GM18498 (cell line): ENCODE data around the gene NRSN2.
"Not testable (repeated sequence)": the region's sequence is repeated elsewhere in the genome, so short reads cannot be mapped to it uniquely, and the experiment has no call there.

Source experiments
- ATAC-seq: cut with Tn5 transposase; IDR thresholded peaks from one replicate; pipeline ENCODE4 v1.9.1; 2021; ENCODE audit warnings: mild to moderate bottlenecking, moderate library complexity; ENCODE audit not compliant: unreplicated experiment

Gene NRSN2

DNA sequence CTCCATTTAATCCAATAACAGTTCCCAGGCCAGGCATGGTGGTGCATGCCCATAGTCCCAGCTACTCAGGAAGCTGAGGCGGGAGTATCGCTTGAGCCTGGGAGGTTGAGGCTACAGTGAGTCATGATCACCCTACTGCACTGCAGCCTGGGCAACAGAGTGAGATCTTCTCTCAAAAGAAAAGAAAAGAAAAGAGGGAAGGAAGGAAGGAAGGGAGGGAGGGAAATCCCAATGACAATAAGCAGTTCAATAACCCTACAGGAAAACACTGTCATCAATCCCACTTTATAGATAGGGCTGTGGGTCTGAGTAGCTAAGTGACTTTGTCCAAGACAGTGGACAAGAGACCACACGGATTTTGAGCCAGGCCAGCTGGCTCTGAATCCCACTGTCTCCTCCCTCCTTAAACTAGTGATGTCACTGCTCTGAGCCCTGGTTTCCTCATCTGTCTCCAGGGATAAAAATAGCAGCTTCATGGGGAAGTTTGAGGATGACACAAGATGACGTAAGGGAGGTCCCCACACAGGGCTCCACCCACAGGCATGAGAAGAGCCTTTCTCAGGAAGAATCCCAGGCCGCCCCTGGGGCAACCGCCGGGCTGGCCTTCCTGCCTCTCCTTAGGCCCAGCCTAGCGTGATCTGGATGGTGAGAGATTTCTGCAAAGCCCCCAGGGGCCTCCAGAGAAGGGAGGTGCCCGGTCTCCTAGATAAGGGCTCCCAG, 26.4 kb downstream of the NRSN2 start:
- ATAC-seq, result no peak

DNA sequence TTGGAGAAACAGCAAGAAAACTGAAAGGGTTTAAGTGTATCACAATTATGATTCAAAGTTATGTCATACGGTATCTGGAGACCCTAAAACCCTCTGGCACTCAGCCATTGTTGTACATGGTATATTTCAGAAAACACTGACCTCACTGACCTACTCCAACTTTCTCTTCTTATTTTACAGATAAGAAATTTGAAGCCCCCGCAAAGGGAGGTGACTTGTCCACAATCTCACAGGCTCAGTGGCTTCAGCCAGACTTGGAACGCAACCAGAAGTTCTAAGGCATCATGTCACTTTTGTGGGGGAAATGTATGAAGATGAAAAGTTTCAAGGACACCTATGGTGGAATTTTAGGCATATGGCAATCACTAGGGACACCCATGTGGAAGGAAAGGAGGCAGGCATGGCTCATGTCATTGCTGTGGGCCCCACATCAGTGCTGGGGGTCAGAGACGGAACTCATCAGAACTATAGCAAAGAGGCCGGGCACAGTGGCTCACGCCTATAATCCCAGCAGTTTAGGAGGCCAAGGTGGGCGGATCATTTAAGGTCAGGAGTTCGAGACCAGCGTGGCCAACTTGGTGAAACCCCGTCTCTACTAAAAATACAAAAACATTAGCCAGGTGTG, 28.5 kb downstream of the NRSN2 start:
- no peak for ATAC-seq

DNA sequence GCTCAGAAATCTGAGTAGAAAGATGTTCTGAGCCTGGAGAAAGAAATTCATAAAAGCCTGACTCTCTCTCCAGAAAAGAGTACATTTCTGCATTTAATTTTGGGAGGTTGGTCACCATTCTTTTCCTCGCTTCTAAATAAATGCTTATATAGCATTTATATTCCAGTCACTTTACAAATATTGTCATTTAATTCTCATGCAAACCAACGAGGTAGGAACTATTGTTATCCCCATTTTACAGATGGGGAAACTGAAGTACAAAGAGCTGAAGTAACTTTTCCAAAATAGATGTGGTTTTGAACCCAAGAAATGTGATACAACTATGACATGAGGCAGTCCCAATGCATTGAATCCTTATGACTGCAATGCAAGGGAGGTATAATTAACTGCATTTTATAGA, 29.2 kb downstream of the NRSN2 start:
- ATAC-seq, result no peak

DNA sequence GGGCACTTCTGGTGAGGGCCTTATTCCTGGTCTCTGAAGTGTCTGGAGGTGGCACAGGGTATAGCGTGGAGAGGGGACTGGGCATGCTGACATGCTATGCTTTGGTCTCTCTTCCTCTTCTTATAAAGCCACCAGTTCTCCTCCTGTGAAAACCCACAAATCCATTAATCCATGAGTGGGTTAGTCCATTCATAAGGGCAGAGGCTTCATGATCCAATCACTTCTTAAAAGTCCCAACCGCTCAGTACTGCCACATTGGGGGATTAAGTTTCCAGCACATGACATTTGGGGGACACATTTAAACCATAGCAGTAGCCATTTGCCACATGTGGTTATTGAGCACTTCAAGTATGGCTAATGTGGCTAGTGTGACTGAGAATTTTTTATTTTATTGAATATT, 29.8 kb downstream of the NRSN2 start:
- ATAC-seq, result no peak

DNA sequence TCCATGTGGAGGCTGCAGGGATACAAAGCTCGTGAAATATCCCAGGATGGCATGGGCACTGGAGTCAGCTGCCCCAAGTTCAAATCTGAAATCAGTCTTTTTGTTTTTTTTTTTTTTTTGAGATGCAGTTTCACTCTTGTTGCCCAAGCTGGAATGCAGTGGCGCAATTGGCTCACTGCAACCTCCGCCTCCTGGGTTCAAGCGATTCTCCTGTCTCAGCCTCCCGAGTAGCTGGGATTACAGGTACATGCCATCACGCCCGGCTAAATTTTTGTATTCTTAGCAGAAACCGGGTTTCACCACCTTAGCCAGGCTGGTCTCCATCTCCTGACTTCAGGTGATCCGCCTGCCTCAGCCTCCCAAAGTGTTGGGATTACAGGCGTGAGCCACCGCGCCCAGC, 30.7 kb downstream of the NRSN2 start:
- not testable (repeated sequence) for ATAC-seq

DNA sequence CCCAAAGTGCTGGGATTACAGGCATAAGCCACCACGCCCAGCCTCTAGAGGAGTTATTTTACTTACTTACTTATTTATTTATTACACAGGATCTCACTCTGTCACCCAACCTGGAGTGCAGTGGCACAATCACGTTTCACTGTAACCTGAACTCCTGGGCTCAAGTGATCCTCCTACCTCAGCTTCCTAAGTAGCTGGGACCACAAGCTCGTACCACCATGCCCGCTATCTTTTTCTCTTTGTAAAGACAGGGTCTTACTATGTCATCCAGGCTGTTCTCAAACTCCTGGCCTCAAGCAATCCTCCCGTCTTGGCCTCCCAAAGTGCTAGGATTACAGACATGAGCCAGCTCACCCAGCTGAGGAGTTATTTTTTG, 32.0 kb downstream of the NRSN2 start:
- no peak for ATAC-seq

DNA sequence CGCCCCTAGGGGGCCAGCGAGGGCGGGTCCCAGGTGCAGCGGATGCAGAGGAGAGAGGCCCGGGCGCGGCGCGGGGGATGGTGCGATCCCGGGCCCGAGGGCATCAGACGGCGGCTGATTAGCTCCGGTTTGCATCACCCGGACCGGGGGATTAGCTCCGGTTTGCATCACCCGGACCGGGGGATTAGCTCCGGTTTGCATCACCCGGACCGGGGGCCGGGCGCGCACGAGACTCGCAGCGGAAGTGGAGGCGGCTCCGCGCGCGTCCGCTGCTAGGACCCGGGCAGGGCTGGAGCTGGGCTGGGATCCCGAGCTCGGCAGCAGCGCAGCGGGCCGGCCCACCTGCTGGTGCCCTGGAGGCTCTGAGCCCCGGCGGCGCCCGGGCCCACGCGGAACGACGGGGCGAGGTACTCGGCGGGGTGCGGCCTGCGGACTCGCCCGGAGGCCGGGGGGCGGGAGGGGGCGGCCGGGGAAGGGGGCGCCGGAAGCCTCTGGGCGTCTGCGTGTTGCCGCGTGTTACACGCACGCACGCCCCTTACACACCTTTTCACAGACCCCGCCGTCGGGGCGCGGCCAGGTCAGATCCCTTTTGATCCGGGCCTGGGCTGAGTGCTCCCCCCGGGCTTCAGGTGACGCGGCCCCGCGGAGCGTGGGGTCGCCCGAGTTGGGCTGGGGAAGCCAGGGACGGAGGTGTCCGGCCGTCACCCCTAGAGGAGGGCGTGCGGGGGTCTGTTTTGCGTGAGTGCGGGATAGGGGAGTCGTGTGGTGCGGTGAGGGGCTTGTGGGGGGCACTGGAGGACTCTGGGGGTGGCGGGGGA, 34.1 kb downstream of the NRSN2 start:
- ATAC-seq, result peak; percentile 50

DNA sequence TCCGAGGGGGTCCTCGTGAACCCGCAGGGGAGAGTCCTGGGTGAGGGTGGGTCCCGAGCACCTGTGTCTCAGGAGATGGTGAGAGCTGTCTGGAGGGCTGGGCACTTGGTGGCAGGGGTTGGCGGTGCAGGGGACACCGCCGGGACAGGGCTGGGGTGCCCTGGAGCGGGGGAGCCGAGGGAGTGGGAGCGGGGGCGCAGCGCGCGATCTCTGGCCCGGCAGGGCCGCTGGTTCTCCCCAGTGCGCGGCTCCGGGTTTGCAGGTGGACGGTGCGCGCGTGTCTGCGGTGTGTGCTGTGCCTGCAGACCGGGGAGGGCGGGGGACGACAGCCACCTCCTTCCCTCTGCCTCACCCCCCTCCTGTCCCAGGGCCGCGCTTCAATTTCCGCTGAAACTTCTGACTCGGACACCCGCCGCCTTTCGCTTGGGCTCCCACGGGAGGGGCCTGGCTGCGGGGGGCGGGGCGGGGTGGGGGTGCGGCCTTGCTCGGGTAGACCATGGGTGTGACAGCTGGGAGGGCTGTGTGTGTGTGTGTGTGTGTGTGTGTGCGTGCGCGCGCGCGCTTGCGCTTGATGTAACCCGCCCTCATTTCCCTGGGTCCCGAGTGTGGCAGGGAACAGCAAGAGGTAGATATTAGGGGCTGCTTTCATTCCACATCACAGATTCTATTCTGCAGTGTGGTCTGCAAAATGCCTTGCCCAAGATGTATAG, 34.8 kb downstream of the NRSN2 start:
- peak; percentile 71 for ATAC-seq

DNA sequence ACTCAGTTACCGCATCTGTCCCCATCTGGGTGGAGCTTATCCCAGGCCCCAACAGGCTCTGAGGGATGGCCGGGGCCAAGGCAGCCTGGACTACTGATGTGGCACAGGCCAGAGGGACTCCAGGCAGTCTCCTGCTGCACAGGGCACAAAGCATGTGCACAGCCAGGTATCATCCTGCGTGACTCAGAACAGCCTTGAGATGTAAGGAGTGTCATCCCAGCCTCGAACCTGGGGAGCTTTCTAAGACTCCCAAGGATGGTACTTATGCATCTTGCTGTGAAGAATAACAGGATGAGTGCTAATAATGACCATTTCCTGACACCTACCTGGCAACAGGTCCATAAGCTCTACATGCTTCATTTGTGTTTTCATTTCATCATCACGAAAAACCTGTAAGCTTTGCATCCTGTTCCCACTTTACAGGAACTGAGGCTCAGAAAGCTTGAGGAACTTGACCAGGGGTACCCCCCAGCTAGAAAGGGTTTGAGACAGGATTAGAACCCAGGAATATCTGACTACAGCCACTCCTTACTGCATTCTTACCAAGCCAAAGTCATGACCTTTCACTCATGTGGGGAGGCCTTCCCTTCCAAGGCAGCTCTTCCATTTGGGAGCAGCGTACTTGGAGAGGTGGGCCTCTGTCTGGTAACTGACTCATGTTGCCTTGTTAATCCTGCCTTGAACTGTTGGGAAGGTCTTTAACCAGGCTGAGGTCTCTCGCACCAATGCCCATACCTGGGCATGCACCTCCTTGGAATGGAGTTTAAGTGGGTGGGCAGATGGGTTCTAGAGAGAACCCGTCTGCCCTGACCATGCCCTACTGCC, 35.6 kb downstream of the NRSN2 start:
- peak; percentile 5 for ATAC-seq

DNA sequence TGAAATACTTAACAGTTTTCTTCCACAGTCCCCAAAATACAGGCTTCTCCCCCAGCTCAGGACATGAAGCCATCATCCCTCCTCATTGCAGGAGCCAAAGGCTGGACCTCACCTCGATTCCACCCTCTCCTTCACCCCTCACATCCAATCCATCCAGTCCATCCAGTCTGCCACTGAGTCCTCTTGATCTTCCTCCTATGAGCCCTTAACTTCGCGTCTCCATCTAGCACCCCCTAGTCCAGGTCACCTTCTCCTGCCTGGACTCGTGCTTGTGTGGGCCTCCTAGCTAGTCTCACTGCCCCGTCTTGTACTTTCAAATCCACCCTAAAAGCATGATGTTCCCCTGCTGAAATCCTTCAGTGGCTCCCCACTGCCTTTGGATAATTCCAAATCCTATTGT, 37.0 kb downstream of the NRSN2 start:
- ATAC-seq, result no peak

DNA sequence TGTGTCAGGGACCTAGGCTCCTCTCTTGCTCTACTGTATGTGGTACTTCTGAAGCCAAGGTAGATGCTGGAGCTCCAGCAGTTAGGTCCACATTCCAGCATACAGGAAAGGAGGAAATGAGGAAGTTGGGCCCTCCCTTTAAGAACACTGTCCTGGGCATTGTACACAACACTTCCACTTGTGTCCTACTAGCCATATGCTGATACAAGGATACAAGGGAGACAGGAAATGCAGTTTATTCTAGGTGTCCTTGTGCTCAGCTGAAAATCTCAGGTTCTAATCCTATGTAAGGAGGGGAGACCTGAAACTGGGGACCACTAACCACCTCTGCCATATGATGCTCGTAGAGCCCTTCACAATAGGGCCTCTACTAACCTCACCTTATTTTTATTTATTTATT, 37.8 kb downstream of the NRSN2 start:
- ATAC-seq, result no peak

DNA sequence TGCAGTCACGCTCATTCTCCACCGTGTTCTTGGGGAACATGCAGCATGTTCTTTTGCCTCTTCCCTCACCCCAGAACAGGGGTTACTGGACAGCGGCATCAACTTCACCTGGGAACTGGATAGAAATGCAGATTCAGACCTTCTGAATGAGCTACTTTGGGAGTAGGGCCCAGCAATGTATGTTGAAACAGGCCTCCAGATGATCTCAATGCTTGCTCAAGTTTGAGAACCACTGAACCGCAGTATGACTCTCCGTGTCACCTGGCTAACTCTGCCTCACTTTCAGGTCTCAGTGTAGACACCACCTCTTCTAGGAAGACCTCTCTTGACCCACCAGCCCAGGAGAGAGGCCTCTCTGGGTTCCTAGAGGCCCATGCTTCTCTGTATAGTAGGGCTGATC, 38.5 kb downstream of the NRSN2 start:
- ATAC-seq, result no peak

DNA sequence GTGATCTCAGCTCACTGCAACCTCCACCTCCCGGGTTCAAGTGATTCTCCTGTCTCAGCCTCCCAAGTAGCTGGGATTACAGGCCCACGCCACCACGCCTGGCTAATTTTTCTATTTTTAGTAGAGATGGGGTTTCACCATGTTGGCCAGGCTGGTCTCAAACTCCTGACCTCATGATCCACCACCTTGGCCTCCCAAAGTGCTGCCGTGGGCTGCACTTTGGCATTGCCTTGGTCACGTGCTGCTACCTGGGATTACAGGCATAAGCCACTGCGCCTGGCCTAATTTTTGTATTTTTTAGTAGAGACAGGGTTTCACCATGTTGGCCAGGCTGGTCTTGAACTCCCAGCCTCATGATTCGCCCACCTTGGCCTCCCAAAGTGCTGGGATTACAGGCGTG, 39.7 kb downstream of the NRSN2 start:
- not testable (repeated sequence) for ATAC-seq

DNA sequence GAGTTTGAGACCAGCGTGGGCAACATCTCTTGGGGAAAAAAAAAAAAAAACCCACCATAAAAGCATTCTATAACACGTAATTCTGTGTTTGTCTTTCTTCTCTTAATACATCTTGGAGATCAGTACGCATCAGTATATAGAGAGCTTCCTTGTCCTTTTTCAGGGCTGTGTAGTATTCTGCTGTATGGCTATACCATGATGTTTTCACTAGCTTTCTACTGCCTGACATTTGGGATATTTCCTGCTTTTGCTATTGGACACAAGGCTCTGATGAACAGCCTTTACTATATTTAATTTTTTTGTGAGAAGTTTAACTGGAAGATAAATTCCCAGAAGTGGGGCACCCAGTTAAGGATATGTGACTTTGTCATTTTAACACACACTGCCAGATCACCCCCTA, 40.6 kb downstream of the NRSN2 start:
- ATAC-seq, result no peak

DNA sequence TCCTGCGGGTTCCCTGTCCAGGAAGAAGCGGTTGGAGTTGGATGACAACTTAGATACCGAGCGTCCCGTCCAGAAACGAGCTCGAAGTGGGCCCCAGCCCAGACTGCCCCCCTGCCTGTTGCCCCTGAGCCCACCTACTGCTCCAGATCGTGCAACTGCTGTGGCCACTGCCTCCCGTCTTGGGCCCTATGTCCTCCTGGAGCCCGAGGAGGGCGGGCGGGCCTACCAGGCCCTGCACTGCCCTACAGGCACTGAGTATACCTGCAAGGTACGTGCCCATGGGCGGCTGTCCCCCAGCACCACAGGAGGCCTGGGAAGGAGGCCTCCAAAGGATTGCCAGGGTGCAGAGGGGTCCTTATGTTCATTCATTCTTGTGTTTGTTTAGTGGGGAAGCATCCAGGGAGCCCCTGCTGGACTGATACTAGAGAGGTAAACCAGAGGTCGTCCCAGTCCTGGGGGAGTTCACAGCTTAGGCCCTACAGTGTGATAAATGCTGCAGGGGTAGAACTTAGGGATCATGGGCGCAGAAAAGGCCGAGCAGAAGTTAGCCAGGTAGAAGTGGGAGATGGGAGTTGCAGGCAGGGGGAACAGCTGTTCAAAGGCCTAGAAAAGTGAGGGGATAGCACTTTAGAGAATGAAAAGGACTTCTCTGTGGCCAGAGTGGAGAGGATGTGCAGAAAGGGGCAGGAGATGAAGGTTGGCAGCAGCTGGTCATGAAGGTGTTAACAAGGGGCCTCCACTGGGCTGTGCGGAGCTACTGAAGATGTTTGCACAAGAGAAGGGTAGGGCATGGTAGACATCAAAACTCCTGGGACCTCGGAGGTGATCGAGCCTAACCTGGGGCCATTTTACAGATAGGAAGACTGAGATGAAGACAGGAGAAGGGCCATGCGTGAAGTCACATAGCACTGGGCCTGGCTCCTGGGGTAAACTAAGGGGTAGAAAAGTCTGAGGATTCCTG, 41.4 kb downstream of the NRSN2 start:
- ATAC-seq, result no peak

DNA sequence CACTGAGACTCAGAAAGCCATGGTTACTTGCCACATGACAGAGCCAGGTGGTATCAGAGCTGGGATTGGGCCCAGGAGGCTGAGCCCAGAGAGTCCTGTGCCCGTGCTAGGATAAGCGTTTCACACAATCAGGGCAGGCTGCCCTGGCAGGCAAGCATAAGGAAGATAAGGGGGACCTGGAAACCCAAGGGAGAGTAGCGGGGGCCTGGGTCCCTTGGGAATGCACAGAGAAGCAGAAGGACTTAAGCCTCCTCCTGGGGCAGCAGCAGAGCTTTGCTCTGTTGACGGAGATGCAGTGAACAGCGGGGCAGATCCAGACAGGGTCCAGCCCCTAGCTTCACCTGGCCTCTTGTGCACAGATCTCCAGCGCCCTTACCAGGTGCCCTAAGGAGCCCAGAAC, 42.3 kb downstream of the NRSN2 start:
- ATAC-seq, result no peak

DNA sequence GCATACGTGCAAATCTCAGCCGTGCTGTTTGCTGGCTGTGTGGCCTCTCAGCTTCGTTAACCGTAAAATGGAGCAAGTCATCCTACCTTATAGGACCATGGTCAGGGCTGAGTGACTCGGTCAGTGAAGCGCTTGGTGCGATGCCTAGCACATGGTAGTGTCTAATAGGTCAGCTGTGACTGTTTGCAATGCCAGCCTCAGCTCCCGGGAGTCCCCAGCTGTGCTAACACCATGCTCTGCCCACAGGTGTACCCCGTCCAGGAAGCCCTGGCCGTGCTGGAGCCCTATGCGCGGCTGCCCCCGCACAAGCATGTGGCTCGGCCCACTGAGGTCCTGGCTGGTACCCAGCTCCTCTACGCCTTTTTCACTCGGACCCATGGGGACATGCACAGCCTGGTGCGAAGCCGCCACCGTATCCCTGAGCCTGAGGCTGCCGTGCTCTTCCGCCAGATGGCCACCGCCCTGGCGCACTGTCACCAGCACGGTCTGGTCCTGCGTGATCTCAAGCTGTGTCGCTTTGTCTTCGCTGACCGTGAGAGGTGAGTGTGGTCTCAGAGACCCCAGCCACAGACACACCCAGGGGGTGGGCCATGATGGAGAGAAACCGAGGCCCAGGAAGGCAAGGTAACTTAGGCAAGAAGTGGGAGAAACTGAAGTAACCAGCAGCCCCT, 44.3 kb downstream of the NRSN2 start:
- no peak for ATAC-seq

DNA sequence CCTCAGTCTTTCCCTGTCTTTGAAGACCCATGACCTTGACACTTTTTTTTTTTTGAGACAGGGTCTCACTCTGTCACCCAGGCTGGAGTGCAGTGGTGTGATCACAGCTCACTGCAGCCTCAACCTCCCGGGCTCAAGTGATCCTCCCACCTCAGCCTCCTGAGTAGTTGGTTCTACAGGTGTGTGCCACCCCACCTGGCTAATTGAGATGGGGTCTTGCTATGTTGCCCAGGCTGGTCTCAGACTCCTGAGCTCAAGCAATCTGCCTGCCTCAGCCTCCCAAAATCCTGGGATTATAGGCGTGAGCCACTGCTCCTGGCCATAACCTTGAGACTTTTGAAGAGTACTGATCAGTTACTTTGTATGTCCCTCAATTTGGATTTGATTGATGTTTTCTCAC, 46.4 kb downstream of the NRSN2 start:
- not testable (repeated sequence) for ATAC-seq

DNA sequence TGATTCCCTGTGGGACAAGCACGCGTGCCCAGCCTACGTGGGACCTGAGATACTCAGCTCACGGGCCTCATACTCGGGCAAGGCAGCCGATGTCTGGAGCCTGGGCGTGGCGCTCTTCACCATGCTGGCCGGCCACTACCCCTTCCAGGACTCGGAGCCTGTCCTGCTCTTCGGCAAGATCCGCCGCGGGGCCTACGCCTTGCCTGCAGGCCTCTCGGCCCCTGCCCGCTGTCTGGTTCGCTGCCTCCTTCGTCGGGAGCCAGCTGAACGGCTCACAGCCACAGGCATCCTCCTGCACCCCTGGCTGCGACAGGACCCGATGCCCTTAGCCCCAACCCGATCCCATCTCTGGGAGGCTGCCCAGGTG, 49.3 kb downstream of the NRSN2 start:
- ATAC-seq, result no peak
